A673 (cell line): Measurements from ENCODE around the gene MAGEA4. TPM values are rescaled to one million over a fixed set of nuclear protein-coding genes. Genes with fewer than 3 reads are reported as not detected.

Source experiments
- BruUV-seq: library from RNA; stranded (reverse); fragments of 400-500 nt; replicated peaks from 2 replicates; lab custom pipeline; 2021; lab: Mats Ljungman, UMichigan
- CTCF ChIA-PET: fragments of 300-600 bp; sonication (Branson Sonifier 250); formaldehyde crosslinking; loops from one replicate; lab custom pipeline; 2022; ENCODE audit warnings: antibody characterized with exemption; lab: Charles Lee
- POLR2A ChIA-PET: fragments of 300-600 bp; sonication (Branson Sonifier 250); formaldehyde crosslinking; loops from one replicate; lab custom pipeline; 2022; ENCODE audit warnings: antibody characterized with exemption; ENCODE audit not compliant: low non-redundant PET; lab: Charles Lee
- DNase-seq: peaks from one replicate; pipeline ENCODE4 v3.0.0-alpha.2; 2015; ENCODE audit warnings: low spot score
- H3K27ac ChIP-seq: fragments of 200-600 bp; sonication (generic); 2 replicates; pipeline ENCODE4 v1.5.1; 2016; ENCODE audit warnings: mixed run types, low read depth, mild to moderate bottlenecking, mixed read lengths, antibody characterized with exemption, low read length; ENCODE audit not compliant: poor library complexity, severe bottlenecking
- H3K27me3 ChIP-seq: fragments of 200-600 bp; sonication (generic); replicated peaks from 2 replicates; pipeline ENCODE4 v1.6.1; 2017; ENCODE audit warnings: mixed run types, low read depth, mild to moderate bottlenecking, mixed read lengths, antibody characterized with exemption, low read length; ENCODE audit not compliant: insufficient read depth, poor library complexity
- H3K36me3 ChIP-seq: fragments of 200-600 bp; sonication (generic); 2 replicates; pipeline ENCODE4 v1.6.1; 2016; ENCODE audit warnings: mixed run types, mild to moderate bottlenecking, mixed read lengths, antibody characterized with exemption, low read length; ENCODE audit not compliant: insufficient read depth, poor library complexity, severe bottlenecking
- H3K4me1 ChIP-seq: fragments of 200-600 bp; sonication (generic); 2 replicates; pipeline ENCODE4 v1.6.1; 2017; ENCODE audit warnings: mixed run types, mild to moderate bottlenecking, mixed read lengths, antibody characterized with exemption, low read length; ENCODE audit not compliant: insufficient read depth, poor library complexity, severe bottlenecking
- H3K4me3 ChIP-seq: fragments of 200-600 bp; sonication (generic); 2 replicates; pipeline ENCODE4 v1.5.1; 2016; ENCODE audit warnings: low read depth, mixed run types, mild to moderate bottlenecking, mixed read lengths, low read length; ENCODE audit not compliant: poor library complexity, severe bottlenecking
- H3K9me3 ChIP-seq: fragments of 200-600 bp; sonication (generic); 2 replicates; pipeline ENCODE4 v1.6.1; 2016; ENCODE audit warnings: mixed run types, low read depth, mild to moderate bottlenecking, mixed read lengths, antibody characterized with exemption, low read length; ENCODE audit not compliant: poor library complexity, severe bottlenecking
- EZH2 ChIP-seq: fragments of 200-600 bp; sonication (generic); IDR thresholded peaks from 2 replicates; pipeline ENCODE4 v1.6.1; 2017; ENCODE audit warnings: borderline replicate concordance, low read depth, mild to moderate bottlenecking, mixed read lengths, antibody characterized with exemption, low read length; ENCODE audit not compliant: poor library complexity, severe bottlenecking
- intact Hi-C: fragments of 100-400 bp; cut with micrococcal nuclease; formaldehyde crosslinking; loops from one replicate; pipeline ENCODE4 v1.10.0; 2022; ENCODE audit not compliant: unreplicated experiment
- total RNA-seq: library from RNA; stranded (reverse); gene quantifications from 2 replicates; pipeline ENCODE4 v1.2.3, GENCODE V29; 2021
- TF ChIP-seq, protein P1 (sequence below): fragments of 300-800, 200-600 bp; sonication (generic); conservative IDR thresholded peaks from 2 replicates; pipeline ENCODE4 v1.5.1; 2017; ENCODE audit warnings: low read depth, mild to moderate bottlenecking, antibody characterized with exemption, low read length, moderate library complexity, mixed read lengths

The MAGEA4 gene
- total RNA-seq, 1 experiment from 2014 or later, result not detected

DNA sequence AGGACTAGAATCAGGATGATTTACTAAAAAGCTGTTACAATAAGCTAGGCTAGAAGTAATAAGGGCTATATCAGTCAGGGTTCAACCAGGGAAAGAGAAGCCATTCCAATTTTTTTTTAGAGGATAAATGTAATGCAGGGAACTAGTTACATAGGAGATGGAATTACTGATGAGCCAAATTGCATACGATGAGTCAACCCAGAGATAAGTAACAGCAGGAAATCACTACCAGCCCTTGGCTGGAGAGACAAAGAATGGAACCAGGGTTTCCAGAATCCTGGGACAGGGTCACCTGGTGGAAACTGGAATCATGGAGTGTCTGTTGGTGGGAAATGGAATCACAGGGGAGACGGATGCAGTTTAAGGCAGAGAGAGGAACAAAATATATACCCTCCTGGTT lies 13.1 kb upstream of the MAGEA4 start:
- no peak for DNase-seq
- POLR2A ChIA-PET, result no interaction called here
- no peaks in the 10 kb centered on the region for H3K9me3 ChIP-seq
- H3K4me1 ChIP-seq, result no peaks in the 10 kb centered on the region
- CTCF ChIA-PET, result no interaction called here
- H3K27me3 ChIP-seq, result no peaks in the 10 kb centered on the region
- H3K36me3 ChIP-seq, result no peaks in the 10 kb centered on the region
- no peak overlapping the region for H3K27ac ChIP-seq
- intact Hi-C loops, result no loop called here
- H3K4me3 ChIP-seq, result no peak overlapping the region
- no peak for TF ChIP-seq EZH2
- TF ChIP-seq, protein P1, sequence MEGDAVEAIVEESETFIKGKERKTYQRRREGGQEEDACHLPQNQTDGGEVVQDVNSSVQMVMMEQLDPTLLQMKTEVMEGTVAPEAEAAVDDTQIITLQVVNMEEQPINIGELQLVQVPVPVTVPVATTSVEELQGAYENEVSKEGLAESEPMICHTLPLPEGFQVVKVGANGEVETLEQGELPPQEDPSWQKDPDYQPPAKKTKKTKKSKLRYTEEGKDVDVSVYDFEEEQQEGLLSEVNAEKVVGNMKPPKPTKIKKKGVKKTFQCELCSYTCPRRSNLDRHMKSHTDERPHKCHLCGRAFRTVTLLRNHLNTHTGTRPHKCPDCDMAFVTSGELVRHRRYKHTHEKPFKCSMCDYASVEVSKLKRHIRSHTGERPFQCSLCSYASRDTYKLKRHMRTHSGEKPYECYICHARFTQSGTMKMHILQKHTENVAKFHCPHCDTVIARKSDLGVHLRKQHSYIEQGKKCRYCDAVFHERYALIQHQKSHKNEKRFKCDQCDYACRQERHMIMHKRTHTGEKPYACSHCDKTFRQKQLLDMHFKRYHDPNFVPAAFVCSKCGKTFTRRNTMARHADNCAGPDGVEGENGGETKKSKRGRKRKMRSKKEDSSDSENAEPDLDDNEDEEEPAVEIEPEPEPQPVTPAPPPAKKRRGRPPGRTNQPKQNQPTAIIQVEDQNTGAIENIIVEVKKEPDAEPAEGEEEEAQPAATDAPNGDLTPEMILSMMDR, result no peak
- no TSS peak for BruUV-seq

DNA sequence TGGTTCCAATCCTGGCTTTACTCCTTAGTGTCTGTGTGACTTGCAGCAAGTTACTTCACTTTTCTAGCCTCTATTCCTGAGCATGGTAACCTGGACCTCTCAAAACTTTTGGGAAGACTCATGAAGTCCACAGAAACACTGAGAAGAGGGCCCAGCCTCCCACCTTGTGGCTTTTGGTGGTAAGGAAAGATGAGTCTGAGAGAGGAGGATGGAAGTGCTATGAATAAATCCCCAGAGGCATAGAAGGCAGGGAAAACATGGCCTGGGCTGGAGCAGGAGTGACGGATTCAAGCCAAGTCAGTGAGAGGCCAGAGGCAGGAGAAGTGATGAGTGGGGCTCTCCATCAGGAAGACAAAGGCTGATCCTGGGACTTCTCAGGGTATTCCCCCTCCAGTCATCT lies 10.9 kb upstream of the MAGEA4 start:
- ChIA-PET CTCF (no interaction called here), POLR2A (no interaction called here)
- H3K4me1 ChIP-seq, result no peaks in the 10 kb centered on the region
- DNase-seq, result no peak
- H3K27ac ChIP-seq, result no peak overlapping the region
- BruUV-seq, result no TSS peak
- no peaks in the 10 kb centered on the region for H3K36me3 ChIP-seq
- intact Hi-C loops, result no loop called here
- H3K9me3 ChIP-seq, result no peaks in the 10 kb centered on the region
- H3K27me3 ChIP-seq, result no peaks in the 10 kb centered on the region
- TF ChIP-seq EZH2, result no peak
- TF ChIP-seq, protein P1, result no peak
- H3K4me3 ChIP-seq, result no peak overlapping the region

DNA sequence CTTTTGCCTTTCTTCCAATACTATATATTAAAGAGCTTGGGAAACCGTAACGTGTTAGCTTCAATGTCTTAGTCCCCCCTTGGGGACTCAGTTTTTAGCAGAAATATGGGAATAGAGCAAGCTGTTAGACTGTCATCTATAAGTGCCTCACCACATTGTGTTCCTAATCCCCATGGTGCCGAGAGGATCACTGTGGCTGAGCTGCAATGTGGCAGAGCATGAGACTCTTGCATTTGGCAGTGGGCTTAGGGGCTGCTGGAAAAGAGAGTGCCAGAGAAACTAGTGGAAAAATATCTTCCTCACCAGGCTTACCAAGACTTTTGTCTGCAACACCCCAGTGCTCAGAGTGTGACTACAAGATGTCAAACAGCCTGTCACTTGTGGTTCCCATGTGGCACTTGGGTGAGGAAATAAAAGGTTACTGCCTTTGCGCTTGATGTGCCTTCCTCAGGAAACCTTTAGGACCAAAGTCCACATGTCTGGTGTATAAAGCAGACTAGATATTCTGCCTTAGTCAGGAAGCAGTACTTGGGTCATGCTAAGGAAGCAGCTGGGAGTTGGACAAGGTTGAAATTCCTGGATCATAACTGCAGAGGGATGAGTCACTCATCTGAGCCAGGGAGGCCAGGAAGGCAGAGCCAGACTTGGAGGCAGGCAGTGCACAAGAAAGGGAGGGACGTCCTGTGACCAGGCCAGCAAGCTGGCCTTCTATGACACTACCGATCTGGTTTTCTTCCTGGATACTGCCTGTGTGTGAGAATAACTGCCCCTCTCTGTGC lies 9.7 kb upstream of the MAGEA4 start:
- no peak for TF ChIP-seq EZH2
- TF ChIP-seq, protein P1, result no peak
- intact Hi-C loops, result no loop called here
- CTCF ChIA-PET, result no interaction called here
- H3K4me3 ChIP-seq, result no peak overlapping the region
- H3K27ac ChIP-seq, result no peak overlapping the region
- no peaks in the 10 kb centered on the region for H3K4me1 ChIP-seq
- no peak for DNase-seq
- no peaks in the 10 kb centered on the region for H3K9me3 ChIP-seq
- no TSS peak for BruUV-seq
- no peaks in the 10 kb centered on the region for H3K27me3 ChIP-seq
- H3K36me3 ChIP-seq, result no peaks in the 10 kb centered on the region
- POLR2A ChIA-PET, result no interaction called here
